GM12873 (cell line): Measurements from ENCODE around the gene TNS3.

Source experiments
- TF ChIP-seq, protein P1 (sequence below): IDR thresholded peaks from 2 replicates; pipeline ENCODE4 v1.5.1; 2012; ENCODE audit warnings: low read depth, mild to moderate bottlenecking, moderate library complexity, low read length, control low read depth; ENCODE audit not compliant: insufficient read depth; ENCODE audit errors: missing control alignments

The TNS3 gene

DNA sequence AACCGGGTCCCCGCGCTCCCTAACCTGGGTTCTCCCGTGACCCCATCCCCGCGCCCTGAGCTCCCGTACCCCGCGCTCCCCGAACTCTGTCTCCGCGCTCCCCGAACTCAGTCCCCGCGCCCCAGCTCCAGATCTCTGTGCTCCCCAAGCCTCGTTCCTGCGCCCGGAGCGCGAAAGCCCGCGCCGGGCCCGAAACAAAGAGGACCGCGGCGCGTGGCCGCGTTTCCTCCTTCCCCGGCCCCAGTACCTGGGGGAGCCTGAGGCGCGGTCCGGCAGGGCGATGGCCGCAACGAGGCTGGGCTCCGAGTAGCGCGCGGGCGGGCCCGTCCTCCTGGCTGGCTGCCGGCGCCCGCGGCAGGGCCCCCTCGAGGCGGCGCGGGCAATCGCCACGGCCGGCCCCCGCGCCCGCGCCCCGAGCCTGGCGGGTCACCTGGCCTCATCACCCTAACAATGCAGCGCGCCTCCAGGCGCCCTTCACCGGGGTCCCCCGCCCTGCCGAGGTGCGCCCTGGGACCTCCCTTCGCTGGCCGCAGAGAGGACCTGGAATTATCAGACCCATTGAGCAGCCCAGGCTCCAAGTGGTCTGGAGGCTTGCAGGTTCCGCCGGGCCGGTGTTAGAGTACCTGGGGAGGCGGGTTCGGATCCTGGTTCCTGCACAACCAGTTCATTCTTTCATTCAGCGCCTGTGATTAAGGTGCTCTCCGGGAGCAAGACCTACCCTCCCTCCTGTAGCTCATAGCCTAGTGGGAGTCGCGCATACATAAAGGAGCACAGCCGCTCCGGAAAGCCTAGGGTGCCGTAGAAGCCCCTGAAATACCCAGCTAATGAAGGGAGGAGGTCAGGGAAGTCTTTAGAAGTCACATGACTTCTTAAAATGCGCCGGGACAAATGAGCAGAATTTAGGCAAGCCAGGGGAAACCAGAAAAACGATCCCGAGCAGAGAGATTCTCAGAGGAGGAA lies at the start of gene TNS3:
Gene TNS3 (minus strand): TSS at position 308 of the 960 bp plus-strand sequence. CDS start 142,475 bp downstream, outside the sequence.
- TF ChIP-seq, protein P1, sequence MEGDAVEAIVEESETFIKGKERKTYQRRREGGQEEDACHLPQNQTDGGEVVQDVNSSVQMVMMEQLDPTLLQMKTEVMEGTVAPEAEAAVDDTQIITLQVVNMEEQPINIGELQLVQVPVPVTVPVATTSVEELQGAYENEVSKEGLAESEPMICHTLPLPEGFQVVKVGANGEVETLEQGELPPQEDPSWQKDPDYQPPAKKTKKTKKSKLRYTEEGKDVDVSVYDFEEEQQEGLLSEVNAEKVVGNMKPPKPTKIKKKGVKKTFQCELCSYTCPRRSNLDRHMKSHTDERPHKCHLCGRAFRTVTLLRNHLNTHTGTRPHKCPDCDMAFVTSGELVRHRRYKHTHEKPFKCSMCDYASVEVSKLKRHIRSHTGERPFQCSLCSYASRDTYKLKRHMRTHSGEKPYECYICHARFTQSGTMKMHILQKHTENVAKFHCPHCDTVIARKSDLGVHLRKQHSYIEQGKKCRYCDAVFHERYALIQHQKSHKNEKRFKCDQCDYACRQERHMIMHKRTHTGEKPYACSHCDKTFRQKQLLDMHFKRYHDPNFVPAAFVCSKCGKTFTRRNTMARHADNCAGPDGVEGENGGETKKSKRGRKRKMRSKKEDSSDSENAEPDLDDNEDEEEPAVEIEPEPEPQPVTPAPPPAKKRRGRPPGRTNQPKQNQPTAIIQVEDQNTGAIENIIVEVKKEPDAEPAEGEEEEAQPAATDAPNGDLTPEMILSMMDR: no peak

DNA sequence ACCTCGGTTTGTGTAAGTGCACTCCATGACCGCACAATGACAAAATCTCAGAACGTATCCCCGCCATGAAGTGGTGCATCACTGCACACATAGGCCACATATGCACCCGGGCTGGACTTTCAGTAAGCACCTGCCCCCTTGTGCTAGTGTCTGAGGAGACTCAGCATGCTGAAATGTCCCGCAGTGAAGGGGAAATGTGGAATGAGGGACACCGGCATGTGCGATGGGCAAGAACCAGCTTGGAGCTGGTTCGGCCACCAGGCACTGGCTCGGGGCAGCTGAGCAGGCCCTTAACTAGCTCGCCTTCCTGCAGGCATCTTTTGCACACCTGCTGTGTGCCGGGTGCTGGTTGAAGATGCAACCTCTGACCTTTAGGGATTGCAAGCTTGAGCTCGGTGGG lies 49.8 kb upstream of the TNS3 start:
- TF ChIP-seq, protein P1: no peak

DNA sequence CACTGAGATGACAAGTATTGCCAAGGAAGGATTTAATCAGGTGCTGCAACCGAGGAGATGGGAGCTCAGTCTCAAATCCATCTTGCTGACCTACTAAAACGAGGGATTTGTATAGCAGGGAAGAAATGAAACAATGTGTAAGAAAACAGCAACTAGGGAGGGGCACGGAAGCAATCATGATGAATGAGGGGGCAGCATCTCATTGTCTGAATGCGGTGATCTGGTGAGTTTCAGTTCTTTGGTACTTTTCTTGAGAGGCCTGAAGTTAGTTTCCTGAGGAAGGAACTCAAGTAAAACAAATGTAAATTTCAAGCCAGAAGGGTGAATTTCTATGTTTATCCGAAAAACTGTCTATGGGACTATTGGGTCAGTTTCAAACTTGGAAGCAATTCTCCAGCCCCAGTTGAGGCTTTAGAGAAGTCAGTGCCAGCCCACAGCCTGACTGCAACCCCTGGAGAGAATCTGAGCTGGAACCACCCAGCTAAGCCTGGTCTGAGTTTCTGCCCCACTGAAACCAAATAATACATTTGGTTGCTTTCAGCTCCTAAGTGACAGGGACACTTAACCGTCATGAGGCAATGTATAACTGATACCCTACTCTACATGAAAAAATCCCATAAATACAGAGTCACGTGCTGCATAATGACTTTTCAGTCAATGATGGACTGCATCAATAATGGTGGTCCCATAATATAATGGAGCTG lies 45.8 kb upstream of the TNS3 start:
- TF ChIP-seq, protein P1: no peak

- TF ChIP-seq, protein P1: no peak
These were observed 44.2 kb upstream of the TNS3 start for GRCh38 chr7:47625861-47626715.

- TF ChIP-seq, protein P1: no peak
These were observed 42.8 kb upstream of the TNS3 start for GRCh38 chr7:47624689-47625088.

DNA sequence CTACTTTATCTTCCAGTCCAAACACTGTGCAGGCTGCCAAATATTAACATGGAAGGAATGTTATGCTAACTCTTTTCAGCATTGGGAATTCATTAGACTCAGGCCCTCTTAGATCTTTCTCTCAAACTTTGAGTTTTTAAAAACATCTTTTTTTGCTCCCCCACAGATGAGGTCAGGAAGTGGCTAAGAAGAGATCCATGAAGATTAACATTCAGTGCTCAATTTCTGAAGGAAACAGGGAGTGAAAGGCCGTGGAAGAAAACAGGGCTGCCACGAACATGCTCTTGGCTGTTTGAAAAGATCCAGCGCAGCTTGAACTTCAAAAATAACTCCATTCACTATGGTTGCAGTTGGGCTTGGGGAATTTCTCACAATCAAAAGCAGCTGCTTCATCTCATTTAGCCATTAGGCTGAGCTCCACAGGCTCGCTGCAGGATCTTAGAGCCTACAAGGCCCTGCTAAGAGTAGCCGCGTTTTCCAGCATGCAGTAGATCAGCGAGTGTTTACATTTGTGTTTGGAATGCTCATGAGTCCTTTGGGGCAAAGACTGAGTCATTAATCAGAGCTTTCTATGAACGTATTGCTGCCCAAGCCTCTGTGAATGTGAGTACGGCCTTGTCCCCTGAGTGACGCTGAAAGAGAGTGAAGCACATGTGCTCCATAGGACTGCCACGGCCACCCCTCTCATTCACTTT lies 41.2 kb upstream of the TNS3 start:
- TF ChIP-seq, protein P1: no peak
